Fibroblast of skin of left quadriceps (primary cell): ENCODE results near the gene CAPZA1.
"Not testable (repeated sequence)": the region's sequence is repeated elsewhere in the genome, so short reads cannot be mapped to it uniquely, and the experiment has no call there.

Experiments used
- DNase-seq, 2 experiments: peaks; one replicate each; pipeline ENCODE4 v3.0.0-alpha.2; 2013; ENCODE audit warnings: low read depth in 2 of 2

The CAPZA1 gene

GRCh38 chr1:112619518-112620376, at the start of gene CAPZA1:
Gene CAPZA1 (plus strand): TSS chr1:112619832. CDS start chr1:112619845, 13 bp downstream.
- peak; percentile 77 to 78 for DNase-seq

- peak; percentile 53 to 59 for DNase-seq
Measured at GRCh38 chr1:112575154-112575804, 44.4 kb upstream of the CAPZA1 start.

- no peak for DNase-seq
Measured at GRCh38 chr1:112576240-112576639, 43.4 kb upstream of the CAPZA1 start.

GRCh38 chr1:112579801-112580510, 39.7 kb upstream of the CAPZA1 start:
- DNase-seq: peak; percentile 22 to 28

- no peak for DNase-seq
Measured at GRCh38 chr1:112581586-112582192, 37.9 kb upstream of the CAPZA1 start.

- DNase-seq: no peak
Measured at GRCh38 chr1:112583366-112583765, 36.3 kb upstream of the CAPZA1 start.

- DNase-seq: no peak
Measured at GRCh38 chr1:112589766-112590165, 29.9 kb upstream of the CAPZA1 start.

- DNase-seq: no peak
Measured at GRCh38 chr1:112594208-112594876, 25.3 kb upstream of the CAPZA1 start.

GRCh38 chr1:112599477-112599876, 20.2 kb upstream of the CAPZA1 start:
- no peak for DNase-seq

- DNase-seq: no peak
Measured at GRCh38 chr1:112603012-112603411, 16.6 kb upstream of the CAPZA1 start.

- no peak for DNase-seq
Measured at GRCh38 chr1:112603541-112603940, 16.1 kb upstream of the CAPZA1 start.

- no peak for DNase-seq
Measured at GRCh38 chr1:112605633-112606327, 13.9 kb upstream of the CAPZA1 start.

GRCh38 chr1:112614460-112615065, 5.1 kb upstream of the CAPZA1 start:
- DNase-seq: peak; percentile 35 to 38

GRCh38 chr1:112618114-112618720, 1.4 kb upstream of the CAPZA1 start:
- no peak for DNase-seq

- DNase-seq: peak; percentile 48 to 51
Measured at GRCh38 chr1:112618721-112619517, 713 bp upstream of the CAPZA1 start, which contains the start of gene ST7L. Gene ST7L (minus strand): TSS chr1:112619141. CDS start chr1:112619113, 28 bp downstream.

- DNase-seq: no peak
Measured at GRCh38 chr1:112620377-112620695, 704 bp downstream of the CAPZA1 start.

GRCh38 chr1:112624493-112624892, 4.9 kb downstream of the CAPZA1 start:
- not testable (repeated sequence) for DNase-seq

GRCh38 chr1:112625696-112626095, 6.1 kb downstream of the CAPZA1 start:
- DNase-seq: no peak

- no peak for DNase-seq
Measured at GRCh38 chr1:112626193-112626592, 6.6 kb downstream of the CAPZA1 start.
